Measurements from ENCODE around the gene DENND6A. TPM values are rescaled to one million over a fixed set of nuclear protein-coding genes. Genes with fewer than 3 reads are reported as not detected.

DENND6A gene
- total RNA-seq, 2 experiments from 2014 or later, result 67.2 to 74.4 TPM

DNA sequence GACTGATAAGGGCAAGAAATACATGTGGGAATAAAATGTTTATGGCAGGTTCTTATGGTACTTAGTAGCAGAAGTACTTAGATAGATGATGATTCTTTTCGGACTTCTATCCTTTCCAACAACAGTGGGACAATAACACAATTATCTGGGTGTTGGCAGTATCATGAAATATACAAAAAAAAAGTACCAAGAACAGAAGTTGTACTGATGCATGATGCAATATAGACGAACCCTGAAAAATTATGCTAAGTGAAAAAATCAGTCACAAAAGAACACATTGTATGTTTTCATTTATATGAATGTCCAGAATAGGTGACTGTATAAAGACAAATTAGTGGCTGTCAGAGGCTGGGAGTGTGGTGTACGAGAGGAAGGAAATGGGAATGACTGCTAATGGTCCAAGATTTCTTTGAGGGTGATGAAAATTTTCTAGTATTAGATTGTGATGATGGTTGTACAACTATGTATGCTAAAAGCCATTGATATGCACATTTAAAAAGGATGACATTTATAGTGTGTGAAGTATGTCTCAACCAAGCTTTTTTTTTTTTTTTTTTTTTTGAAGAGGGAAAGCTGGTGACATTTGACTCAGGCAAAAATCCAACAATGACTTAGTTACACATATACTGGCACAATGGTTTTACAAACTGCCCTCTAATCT is 116.8 kb downstream of the DENND6A start:
- peaks cover 22% of the 10 kb centered on the region for H3K4me1 Mint-ChIP-seq (ENCODE audit: low read depth)
- intact Hi-C loops (cut with DNase I, micrococcal nuclease), result no loop called here
- Histone ChIP-seq H3K4me1 (ENCODE audit: insufficient read depth, low read length) (no peaks in the 10 kb centered on the region), H3K27me3 (ENCODE audit: control insufficient read depth in 1 of 2, insufficient read depth in 2 of 2, low read length in 2 of 2) (no peaks in the 10 kb centered on the region), H3K27ac (ENCODE audit: low read depth in 1 of 2, low read length in 2 of 2) (no peak overlapping the region), H3K9me3 (ENCODE audit: control insufficient read depth in 1 of 2, insufficient read depth in 1 of 2, low read length in 2 of 2) (no peaks in the 10 kb centered on the region), H3K4me3 (ENCODE audit: low read length) (no peak overlapping the region), H3K36me3 (ENCODE audit: insufficient read depth, low read length) (peaks cover 69% of the 10 kb centered on the region)
- TF ChIP-seq, protein P1, sequence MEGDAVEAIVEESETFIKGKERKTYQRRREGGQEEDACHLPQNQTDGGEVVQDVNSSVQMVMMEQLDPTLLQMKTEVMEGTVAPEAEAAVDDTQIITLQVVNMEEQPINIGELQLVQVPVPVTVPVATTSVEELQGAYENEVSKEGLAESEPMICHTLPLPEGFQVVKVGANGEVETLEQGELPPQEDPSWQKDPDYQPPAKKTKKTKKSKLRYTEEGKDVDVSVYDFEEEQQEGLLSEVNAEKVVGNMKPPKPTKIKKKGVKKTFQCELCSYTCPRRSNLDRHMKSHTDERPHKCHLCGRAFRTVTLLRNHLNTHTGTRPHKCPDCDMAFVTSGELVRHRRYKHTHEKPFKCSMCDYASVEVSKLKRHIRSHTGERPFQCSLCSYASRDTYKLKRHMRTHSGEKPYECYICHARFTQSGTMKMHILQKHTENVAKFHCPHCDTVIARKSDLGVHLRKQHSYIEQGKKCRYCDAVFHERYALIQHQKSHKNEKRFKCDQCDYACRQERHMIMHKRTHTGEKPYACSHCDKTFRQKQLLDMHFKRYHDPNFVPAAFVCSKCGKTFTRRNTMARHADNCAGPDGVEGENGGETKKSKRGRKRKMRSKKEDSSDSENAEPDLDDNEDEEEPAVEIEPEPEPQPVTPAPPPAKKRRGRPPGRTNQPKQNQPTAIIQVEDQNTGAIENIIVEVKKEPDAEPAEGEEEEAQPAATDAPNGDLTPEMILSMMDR (IDR thresholded peaks at IDR 0.05), result no peak
- ChIA-PET CTCF (no interaction called here), POLR2A (interaction anchor here (1.0 kb wide), 1 partner anchor 20 kb away, joined by 5 read pairs; no protein-coding TSS in a partner anchor)
- peak overlapping the region; percentile 37 for H3K27ac Mint-ChIP-seq
- ATAC-seq (ENCODE audit: poor library complexity) (no peak), DNase-seq (no peak)
- no peaks in the 10 kb centered on the region for H3K9me3 Mint-ChIP-seq
- H3K36me3 Mint-ChIP-seq (ENCODE audit: low read depth), result peaks cover 85% of the 10 kb centered on the region
- no peak overlapping the region for H3K4me3 Mint-ChIP-seq
- H3K27me3 Mint-ChIP-seq, result no peaks in the 10 kb centered on the region

Other genes starting within 250 kb of the DENND6A start
- under 1 TPM in 1 of 2 experiments, not detected in 1; 0.19 TPM for gene DNAH12, start 148.7 kb downstream of the DENND6A start, total RNA-seq
- 10 to 100 TPM; 40.5 to 40.9 TPM for gene PDE12, start 136.8 kb downstream of the DENND6A start, total RNA-seq
- gene ARF4, start 95.7 kb downstream of the DENND6A start, total RNA-seq, result 10 to 100 TPM; 56.7 to 59.9 TPM
- gene SLMAP, start 63.2 kb upstream of the DENND6A start, total RNA-seq, result 10 to 100 TPM; 51.3 to 52.2 TPM

All from CD4-positive, alpha-beta T cell (primary cell).